Nephron progenitor cell (in vitro differentiated cells): Measurements from ENCODE around the gene OSGIN1.

ENCODE experiments used
- DNase-seq: peaks from one replicate; pipeline ENCODE4 v3.0.0; 2021
- H3K27ac Mint-ChIP-seq: 2 replicates; pipeline ENCODE4 v1.8.0; 2021; ENCODE audit warnings: mild to moderate bottlenecking, moderate library complexity, mixed read lengths
- H3K27me3 Mint-ChIP-seq: 2 replicates; pipeline ENCODE4 v1.8.0; 2021; ENCODE audit warnings: mild to moderate bottlenecking, low read depth, mixed read lengths; ENCODE audit not compliant: poor library complexity
- H3K36me3 Mint-ChIP-seq: 2 replicates; pipeline ENCODE4 v1.8.0; 2021; ENCODE audit warnings: low read depth, mixed read lengths
- H3K4me1 Mint-ChIP-seq: 2 replicates; pipeline ENCODE4 v1.8.0; 2021; ENCODE audit warnings: mixed read lengths
- H3K4me3 Mint-ChIP-seq: 2 replicates; pipeline ENCODE4 v1.8.0; 2021; ENCODE audit warnings: mild to moderate bottlenecking, moderate library complexity, mixed read lengths
- H3K9me3 Mint-ChIP-seq: 2 replicates; pipeline ENCODE4 v1.8.0; 2021; ENCODE audit warnings: mild to moderate bottlenecking, moderate library complexity, mixed read lengths
- CTCF ChIP-seq: fragments of 200-600 bp; sonication (generic); IDR thresholded peaks from 2 replicates; pipeline ENCODE4 v1.5.0; 2021; ENCODE audit warnings: antibody characterized with exemption

The OSGIN1 gene

DNA sequence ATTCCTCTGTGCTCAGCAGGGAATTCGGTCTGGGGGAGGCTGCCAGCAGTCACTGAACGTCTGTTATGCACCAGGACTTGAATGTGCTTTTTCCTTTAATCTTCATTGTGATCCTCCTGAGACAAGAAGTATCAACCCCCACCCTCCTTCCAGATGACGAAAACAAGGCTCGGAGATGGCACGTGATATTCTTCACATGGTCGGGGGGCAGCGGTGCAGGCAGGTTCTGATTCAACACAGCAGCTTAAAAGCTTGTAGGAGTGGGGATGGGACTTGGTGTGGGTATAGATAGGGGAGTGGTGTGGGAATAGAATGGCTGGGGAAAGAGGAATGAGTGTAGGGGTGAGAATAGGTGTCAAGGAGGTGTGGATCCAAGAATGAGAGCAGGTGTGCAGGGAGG is 21.4 kb downstream of the OSGIN1 start:
- Mint-ChIP-seq H3K27me3 (peaks cover 26% of the 10 kb centered on the region), H3K4me1 (peaks cover 6% of the 10 kb centered on the region), H3K27ac (no peak overlapping the region), H3K36me3 (peaks cover 18% of the 10 kb centered on the region), H3K9me3 (peaks cover 20% of the 10 kb centered on the region), H3K4me3 (no peak overlapping the region)
- DNase-seq = no peak
- no peak for TF ChIP-seq CTCF

DNA sequence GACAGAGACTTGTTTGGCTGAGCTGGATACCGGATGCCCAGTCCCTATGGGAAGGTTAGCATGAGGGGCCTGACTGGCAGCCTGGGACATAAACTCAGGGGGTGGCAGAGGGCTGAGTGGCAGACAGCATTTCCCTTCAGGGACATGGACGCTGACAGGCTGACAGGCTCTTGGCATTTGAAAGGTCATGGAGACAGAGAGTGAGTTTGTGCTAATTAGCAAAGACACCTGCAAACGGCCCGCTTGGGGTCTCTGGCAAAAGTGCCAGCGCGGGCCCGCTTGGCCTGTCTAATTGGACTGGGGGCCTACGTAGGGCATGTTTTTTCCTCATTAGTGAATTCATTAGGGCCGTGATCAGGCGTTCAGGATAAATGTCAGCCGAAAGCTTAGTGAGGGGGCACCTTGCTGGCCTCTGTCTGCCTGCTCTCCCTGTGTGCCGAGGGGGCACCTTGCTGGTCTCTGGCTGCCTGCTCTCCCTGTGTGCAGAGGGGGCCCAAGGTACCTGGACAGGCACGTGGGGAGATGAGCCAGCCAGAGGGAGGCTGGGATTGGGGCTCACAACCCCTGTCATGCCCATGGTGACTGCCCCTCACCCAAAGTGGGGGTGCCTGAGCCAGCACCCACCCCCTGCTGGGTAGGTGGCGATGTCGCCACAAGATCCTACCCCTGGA is 22.7 kb downstream of the OSGIN1 start:
- peaks cover 22% of the 10 kb centered on the region for H3K36me3 Mint-ChIP-seq
- no peak overlapping the region for H3K4me3 Mint-ChIP-seq
- H3K27me3 Mint-ChIP-seq = peaks cover 14% of the 10 kb centered on the region
- no peak for DNase-seq
- no peak for TF ChIP-seq CTCF
- H3K9me3 Mint-ChIP-seq = peaks cover 25% of the 10 kb centered on the region
- peaks cover 3% of the 10 kb centered on the region for H3K4me1 Mint-ChIP-seq
- H3K27ac Mint-ChIP-seq = no peak overlapping the region

DNA sequence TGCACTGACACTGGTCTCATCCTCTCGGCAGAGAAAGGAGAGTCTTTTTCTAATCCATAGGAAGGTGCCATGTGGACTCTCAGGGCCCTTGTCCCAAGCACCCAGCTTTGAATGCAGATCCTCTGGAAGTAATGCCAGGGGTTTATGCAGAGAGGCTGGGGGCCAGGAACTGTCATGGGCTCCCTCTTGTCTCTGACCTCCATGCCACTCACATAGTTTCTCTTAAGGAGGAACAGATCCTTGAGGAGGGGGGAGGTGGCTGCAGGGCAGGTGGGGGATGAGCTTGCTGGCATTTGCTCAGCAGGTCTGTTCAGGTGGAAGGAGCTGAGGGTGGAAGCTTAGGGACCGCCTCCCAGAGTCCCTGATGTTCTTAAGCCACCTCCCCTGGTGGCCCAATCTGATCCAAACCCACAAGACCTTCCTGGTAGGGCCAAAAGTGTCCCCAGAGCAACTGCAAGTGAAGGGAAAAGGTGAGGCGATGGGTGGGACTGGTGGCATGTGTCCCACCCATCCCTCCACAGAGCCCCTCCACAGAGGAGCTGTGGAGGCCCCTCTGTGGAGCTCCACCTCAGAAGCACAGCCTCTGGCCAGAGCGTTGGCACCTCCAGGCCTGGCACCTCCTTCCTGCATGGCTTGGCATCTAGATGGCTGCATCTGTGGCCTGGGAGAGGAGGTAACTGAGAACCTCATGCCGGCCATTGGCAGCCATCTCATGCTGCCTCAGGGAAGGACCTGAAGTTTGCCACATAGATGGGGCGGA is 24.2 kb downstream of the OSGIN1 start:
- Mint-ChIP-seq H3K9me3 (peaks cover 25% of the 10 kb centered on the region), H3K27me3 (peaks cover 3% of the 10 kb centered on the region), H3K36me3 (peaks cover 26% of the 10 kb centered on the region), H3K27ac (no peak overlapping the region), H3K4me3 (no peak overlapping the region), H3K4me1 (peaks cover 7% of the 10 kb centered on the region)
- TF ChIP-seq CTCF = no peak
- DNase-seq = no peak

DNA sequence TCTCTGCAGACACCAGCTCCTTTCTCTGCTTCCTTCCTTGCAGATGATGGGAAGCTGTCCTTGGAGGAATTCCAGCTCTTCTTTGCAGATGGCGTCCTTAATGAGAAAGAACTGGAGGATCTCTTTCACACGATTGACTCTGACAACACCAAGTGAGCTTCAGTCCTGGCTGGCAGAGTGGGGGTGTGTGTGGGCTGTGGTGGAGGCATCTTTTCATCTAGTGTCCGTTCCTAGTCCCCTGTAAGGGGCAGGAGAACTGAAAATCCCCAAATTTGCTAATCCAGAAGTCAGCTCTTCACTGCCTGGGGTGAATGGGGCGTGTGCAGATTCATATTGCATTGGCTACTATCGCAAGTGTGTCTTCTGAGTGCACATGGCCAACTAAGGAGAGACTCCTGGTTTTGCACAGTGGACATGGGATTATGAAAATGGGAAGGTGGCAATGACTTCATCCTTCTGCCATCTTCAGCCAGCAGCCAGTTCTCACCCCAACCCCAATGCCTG is 25.4 kb downstream of the OSGIN1 start:
- TF ChIP-seq CTCF = no peak
- H3K27ac Mint-ChIP-seq = no peak overlapping the region
- no peak overlapping the region for H3K4me3 Mint-ChIP-seq
- peaks cover 33% of the 10 kb centered on the region for H3K36me3 Mint-ChIP-seq
- peaks cover 25% of the 10 kb centered on the region for H3K9me3 Mint-ChIP-seq
- peaks cover 7% of the 10 kb centered on the region for H3K4me1 Mint-ChIP-seq
- no peak for DNase-seq
- peaks cover 3% of the 10 kb centered on the region for H3K27me3 Mint-ChIP-seq

- Mint-ChIP-seq H3K36me3 (peaks cover 33% of the 10 kb centered on the region), H3K4me1 (peaks cover 7% of the 10 kb centered on the region), H3K27ac (no peak overlapping the region), H3K27me3 (peaks cover 7% of the 10 kb centered on the region), H3K9me3 (peaks cover 25% of the 10 kb centered on the region), H3K4me3 (no peak overlapping the region)
- no peak for DNase-seq
- no peak for TF ChIP-seq CTCF
Measured at GRCh38 chr16:83979441-83979840, 26.4 kb downstream of the OSGIN1 start.
